Measurements from ENCODE around the gene KCNMB2.

DNA sequence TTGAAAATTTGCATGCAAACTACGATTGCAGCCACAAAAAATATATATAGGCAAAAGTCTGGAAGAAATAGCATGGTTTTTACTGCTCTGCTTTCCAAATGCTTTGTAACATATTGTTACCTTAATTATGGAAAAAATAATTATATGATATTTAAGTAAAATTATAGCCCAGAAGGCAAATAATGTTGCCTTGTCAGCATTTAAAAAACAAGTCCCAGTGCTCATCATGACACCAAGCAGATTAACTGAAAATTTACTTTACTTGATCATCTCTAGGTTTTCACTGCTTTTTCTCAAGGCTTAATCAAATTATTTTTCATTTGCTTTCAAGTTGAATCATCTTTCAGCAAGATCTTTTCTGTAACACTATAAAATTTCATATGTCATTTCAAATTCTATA lies 272.5 kb downstream of the KCNMB2 start:
- TF ChIP-seq POLR2A (IDR thresholded peaks at IDR 0.05), result no peak
- TF ChIP-seq, protein P1, sequence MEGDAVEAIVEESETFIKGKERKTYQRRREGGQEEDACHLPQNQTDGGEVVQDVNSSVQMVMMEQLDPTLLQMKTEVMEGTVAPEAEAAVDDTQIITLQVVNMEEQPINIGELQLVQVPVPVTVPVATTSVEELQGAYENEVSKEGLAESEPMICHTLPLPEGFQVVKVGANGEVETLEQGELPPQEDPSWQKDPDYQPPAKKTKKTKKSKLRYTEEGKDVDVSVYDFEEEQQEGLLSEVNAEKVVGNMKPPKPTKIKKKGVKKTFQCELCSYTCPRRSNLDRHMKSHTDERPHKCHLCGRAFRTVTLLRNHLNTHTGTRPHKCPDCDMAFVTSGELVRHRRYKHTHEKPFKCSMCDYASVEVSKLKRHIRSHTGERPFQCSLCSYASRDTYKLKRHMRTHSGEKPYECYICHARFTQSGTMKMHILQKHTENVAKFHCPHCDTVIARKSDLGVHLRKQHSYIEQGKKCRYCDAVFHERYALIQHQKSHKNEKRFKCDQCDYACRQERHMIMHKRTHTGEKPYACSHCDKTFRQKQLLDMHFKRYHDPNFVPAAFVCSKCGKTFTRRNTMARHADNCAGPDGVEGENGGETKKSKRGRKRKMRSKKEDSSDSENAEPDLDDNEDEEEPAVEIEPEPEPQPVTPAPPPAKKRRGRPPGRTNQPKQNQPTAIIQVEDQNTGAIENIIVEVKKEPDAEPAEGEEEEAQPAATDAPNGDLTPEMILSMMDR (IDR thresholded peaks at IDR 0.05), result no peak
